MM.1S (cell line): ENCODE results near the gene FTHL17.

Experiments
- EZH2 ChIP-seq: fragments of 300-600 bp; sonication (generic); optimal IDR thresholded peaks from 2 replicates; pipeline ENCODE3; 2017; ENCODE audit warnings: low read depth, mild to moderate bottlenecking, antibody characterized with exemption, low read length, mixed read lengths
- TF ChIP-seq, protein P1 (sequence below): fragments of 300-600 bp; sonication (generic); IDR thresholded peaks from 2 replicates; pipeline ENCODE4 v1.5.1; 2016; ENCODE audit warnings: antibody characterized with exemption, low read length, mixed read lengths

DNA sequence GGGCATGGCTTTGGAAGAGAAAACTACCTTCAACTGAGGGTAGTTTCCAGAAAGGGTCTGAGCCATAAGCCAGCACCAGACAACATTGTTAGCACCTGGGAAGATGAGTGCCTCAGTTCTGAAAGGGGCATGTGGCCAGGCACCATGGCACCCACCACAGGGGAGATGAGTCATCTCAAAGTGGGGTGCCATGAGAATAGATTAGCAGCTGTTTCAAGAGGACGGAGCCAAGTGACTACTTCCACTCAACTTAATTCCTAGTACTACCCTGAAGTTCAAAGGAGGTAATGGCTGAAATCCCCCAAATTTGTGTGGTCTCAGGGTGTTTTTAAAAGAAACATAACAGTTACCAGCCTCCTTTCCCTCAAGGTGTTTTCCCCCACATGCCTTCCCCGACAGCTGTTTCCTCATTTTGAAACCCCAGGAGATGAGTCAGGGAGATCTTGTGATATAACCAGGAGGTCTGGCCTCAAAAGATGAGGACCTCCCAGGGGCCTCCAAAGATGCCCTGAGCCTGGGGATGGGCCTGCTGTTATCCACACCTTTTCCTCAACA is 27.8 kb upstream of the FTHL17 start:
- TF ChIP-seq, protein P1, sequence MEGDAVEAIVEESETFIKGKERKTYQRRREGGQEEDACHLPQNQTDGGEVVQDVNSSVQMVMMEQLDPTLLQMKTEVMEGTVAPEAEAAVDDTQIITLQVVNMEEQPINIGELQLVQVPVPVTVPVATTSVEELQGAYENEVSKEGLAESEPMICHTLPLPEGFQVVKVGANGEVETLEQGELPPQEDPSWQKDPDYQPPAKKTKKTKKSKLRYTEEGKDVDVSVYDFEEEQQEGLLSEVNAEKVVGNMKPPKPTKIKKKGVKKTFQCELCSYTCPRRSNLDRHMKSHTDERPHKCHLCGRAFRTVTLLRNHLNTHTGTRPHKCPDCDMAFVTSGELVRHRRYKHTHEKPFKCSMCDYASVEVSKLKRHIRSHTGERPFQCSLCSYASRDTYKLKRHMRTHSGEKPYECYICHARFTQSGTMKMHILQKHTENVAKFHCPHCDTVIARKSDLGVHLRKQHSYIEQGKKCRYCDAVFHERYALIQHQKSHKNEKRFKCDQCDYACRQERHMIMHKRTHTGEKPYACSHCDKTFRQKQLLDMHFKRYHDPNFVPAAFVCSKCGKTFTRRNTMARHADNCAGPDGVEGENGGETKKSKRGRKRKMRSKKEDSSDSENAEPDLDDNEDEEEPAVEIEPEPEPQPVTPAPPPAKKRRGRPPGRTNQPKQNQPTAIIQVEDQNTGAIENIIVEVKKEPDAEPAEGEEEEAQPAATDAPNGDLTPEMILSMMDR, result no peak
- no peak for TF ChIP-seq EZH2
